ENCODE data around the gene FAM168A. TPM values are rescaled to one million over a fixed set of nuclear protein-coding genes. Genes with fewer than 3 reads are reported as not detected.

Gene FAM168A
- total RNA-seq, 4 donors from 2014 or later, result 31.1 to 50.8 (median 41.1) TPM

DNA sequence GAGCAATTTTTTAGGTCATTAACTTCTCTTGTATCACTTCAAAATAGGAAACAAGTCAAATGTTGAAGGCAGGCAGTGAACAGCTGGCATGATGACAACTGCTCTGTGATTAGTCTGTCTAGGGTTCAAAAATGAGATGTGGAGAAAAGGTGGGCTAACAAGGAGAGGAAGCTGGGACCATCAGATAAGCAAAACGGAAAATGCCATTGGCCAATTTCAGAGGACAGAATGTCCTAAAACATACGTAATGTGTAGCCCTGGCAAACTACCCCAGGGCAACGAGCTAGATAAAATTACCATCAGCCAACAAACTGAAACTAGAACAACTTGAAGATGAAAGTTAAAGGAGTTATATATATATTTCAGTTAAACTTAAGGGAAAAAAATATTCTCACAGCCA, 128.5 kb downstream of the FAM168A start:
- peak overlapping the region in 1 of 4 donors; percentile 10 for H3K4me3 ChIP-seq
- TF ChIP-seq POLR2AphosphoS5 (IDR thresholded peaks at IDR 0.05), result peak; percentile 52 to 69
- no peak for TF ChIP-seq EP300 (IDR thresholded peaks at IDR 0.05)
- no peak for TF ChIP-seq POLR2A (IDR thresholded peaks at IDR 0.05; ENCODE audit: low read depth)
- TF ChIP-seq, protein P1, sequence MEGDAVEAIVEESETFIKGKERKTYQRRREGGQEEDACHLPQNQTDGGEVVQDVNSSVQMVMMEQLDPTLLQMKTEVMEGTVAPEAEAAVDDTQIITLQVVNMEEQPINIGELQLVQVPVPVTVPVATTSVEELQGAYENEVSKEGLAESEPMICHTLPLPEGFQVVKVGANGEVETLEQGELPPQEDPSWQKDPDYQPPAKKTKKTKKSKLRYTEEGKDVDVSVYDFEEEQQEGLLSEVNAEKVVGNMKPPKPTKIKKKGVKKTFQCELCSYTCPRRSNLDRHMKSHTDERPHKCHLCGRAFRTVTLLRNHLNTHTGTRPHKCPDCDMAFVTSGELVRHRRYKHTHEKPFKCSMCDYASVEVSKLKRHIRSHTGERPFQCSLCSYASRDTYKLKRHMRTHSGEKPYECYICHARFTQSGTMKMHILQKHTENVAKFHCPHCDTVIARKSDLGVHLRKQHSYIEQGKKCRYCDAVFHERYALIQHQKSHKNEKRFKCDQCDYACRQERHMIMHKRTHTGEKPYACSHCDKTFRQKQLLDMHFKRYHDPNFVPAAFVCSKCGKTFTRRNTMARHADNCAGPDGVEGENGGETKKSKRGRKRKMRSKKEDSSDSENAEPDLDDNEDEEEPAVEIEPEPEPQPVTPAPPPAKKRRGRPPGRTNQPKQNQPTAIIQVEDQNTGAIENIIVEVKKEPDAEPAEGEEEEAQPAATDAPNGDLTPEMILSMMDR (IDR thresholded peaks at IDR 0.05), result no peak
- no peaks in the 10 kb centered on the region for H3K27me3 ChIP-seq
- intact Hi-C loops (cut with DNase I), result no loop called here
- H3K36me3 ChIP-seq, result no peaks in the 10 kb centered on the region
- no peak for DNase-seq (ENCODE audit: extremely low spot score)
- 54% methylated on average over 3 of the region's 3 CpGs for WGBS
- no peaks in the 10 kb centered on the region for H3K9me3 ChIP-seq
- H3K4me1 ChIP-seq, result peaks cover 49 to 63% (median 57%) of the 10 kb centered on the region in 4 donors
- peak overlapping the region; percentile 44 to 65 (median 53) for H3K27ac ChIP-seq (replicated peaks in 1 of 4)

DNA sequence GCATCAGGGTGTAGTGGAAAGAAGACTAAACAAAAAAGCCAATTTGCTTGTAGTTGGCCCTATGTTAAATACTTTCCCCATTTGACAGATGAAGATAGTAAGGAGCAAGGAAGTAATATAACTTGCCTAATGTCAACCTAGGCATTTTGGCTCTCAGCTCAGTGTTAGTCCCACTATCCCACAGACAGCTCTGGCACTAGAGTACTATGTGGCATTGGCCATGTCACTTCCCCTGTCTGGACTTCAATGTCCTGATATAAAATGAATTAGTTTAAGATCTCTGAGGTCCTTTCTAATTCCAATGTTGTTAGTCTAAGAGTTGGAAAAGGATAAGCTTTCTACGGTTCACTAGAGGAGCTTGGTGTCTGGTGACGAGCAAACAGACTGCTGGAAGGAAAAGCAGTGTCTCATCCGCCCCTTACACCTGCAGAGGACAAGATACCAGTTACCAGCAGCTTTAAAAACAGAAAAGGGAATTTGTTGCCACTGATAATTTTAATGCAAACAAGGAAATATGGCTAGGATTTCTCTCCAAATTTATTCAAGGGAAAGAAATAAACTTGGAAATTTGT, 129.2 kb downstream of the FAM168A start:
- Histone ChIP-seq H3K36me3 (no peaks in the 10 kb centered on the region), H3K4me1 (peaks cover 49 to 65% (median 57%) of the 10 kb centered on the region in 4 donors), H3K9me3 (no peaks in the 10 kb centered on the region), H3K4me3 (no peak overlapping the region), H3K27ac (replicated peaks in 1 of 4) (peak overlapping the region; percentile 44 to 65 (median 53)), H3K27me3 (no peaks in the 10 kb centered on the region)
- intact Hi-C loops (cut with DNase I), result no loop called here
- no peak for TF ChIP-seq POLR2AphosphoS5 (IDR thresholded peaks at IDR 0.05)
- no peak for TF ChIP-seq POLR2A (IDR thresholded peaks at IDR 0.05; ENCODE audit: low read depth)
- no peak for TF ChIP-seq EP300 (IDR thresholded peaks at IDR 0.05)
- WGBS, result 48% methylated on average over 3 of the region's 3 CpGs
- DNase-seq (ENCODE audit: extremely low spot score), result no peak

DNA sequence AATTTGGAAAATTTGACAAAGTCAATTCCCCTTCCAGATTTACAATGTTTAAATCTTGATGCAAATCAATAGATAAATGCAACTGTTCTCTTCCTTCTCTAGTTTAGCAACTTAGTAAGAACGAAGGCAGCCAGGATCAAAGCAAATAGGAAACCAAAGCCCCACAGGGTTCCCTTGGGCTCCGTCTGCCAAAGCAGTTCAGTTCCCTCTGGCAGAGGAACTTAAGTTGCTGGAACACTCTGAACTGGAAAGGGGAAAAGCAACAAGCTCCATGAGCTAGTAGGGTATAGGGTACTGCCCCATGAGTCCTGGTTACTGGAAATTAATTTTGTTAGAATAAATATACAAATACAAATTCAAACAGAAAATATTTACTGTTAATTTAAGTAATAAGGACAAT, 130.4 kb downstream of the FAM168A start:
- Histone ChIP-seq H3K4me3 (no peak overlapping the region), H3K9me3 (no peaks in the 10 kb centered on the region), H3K36me3 (no peaks in the 10 kb centered on the region), H3K27me3 (no peaks in the 10 kb centered on the region), H3K4me1 (peaks cover 50 to 65% (median 57%) of the 10 kb centered on the region in 4 donors), H3K27ac (replicated peaks in 1 of 4) (peak overlapping the region in 1 of 4 donors; percentile 46)
- 62% methylated on average over 2 of the region's 2 CpGs for WGBS
- no peak for DNase-seq (ENCODE audit: extremely low spot score)
- intact Hi-C loops (cut with DNase I), result no loop called here
- TF ChIP-seq POLR2AphosphoS5 (IDR thresholded peaks at IDR 0.05), result peak in 1 of 2 donors; percentile 31
- TF ChIP-seq EP300 (IDR thresholded peaks at IDR 0.05), result no peak

DNA sequence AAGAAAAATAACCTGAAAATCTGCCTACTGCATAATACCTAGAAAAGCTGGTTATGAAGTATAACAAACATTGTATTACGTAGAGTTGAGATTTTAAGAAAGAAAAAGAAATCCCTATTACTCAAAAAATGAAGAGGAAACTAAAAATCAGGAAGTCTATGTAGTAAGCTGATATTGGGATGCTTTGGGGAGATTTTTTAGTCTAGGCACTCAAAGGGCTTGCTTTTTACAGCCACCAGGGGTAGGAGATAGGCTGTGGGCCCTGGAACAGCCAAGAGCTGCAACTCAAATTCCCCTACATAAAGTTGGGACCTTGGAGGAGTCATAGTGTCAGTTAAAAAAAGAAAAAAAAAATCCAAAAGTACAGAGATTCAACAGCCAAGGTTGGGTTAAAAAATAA, 131.3 kb downstream of the FAM168A start:
- TF ChIP-seq EP300 (IDR thresholded peaks at IDR 0.05) (no peak), POLR2A (IDR thresholded peaks at IDR 0.05; ENCODE audit: low read depth) (no peak), POLR2AphosphoS5 (IDR thresholded peaks at IDR 0.05) (no peak)
- TF ChIP-seq, protein P1 (IDR thresholded peaks at IDR 0.05), result no peak
- H3K9me3 ChIP-seq, result no peaks in the 10 kb centered on the region
- H3K4me1 ChIP-seq, result peaks cover 55 to 65% (median 57%) of the 10 kb centered on the region in 4 donors
- H3K27me3 ChIP-seq, result no peaks in the 10 kb centered on the region
- intact Hi-C loops (cut with DNase I), result no loop called here
- 77% methylated on average over 1 of the region's 1 CpG for WGBS
- DNase-seq (ENCODE audit: extremely low spot score), result no peak
- no peak overlapping the region for H3K27ac ChIP-seq (replicated peaks in 1 of 4)
- H3K36me3 ChIP-seq, result no peaks in the 10 kb centered on the region
- no peak overlapping the region for H3K4me3 ChIP-seq

DNA sequence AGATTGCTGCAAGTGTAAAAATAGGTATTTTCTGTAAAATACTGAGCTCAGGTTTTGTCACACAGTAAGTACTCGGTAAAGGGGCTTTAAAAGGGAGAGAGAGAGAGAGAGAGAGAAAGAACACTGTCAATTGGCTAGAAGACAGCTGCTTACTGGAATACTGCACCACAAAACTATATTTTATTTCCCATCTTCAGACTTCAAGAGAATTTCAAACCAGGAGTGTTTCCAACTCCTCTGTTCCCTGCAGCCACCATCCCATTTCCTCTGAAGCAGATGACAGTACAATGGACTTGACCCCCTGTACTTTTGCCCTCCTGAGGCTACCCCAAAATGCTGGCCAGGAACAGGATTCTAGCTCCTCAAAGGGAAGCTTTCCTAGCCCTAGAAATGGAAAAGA, 132.0 kb downstream of the FAM168A start:
- no peak for TF ChIP-seq POLR2AphosphoS5 (IDR thresholded peaks at IDR 0.05)
- TF ChIP-seq POLR2A (IDR thresholded peaks at IDR 0.05; ENCODE audit: low read depth), result no peak
- no peak for TF ChIP-seq EP300 (IDR thresholded peaks at IDR 0.05)
- TF ChIP-seq, protein P1 (IDR thresholded peaks at IDR 0.05), result no peak
- Histone ChIP-seq H3K27ac (replicated peaks in 1 of 4) (no peak overlapping the region), H3K9me3 (no peaks in the 10 kb centered on the region), H3K4me3 (no peak overlapping the region), H3K27me3 (no peaks in the 10 kb centered on the region), H3K36me3 (no peaks in the 10 kb centered on the region), H3K4me1 (peaks cover 55 to 71% (median 57%) of the 10 kb centered on the region in 4 donors)
- 59% methylated on average over 1 of the region's 1 CpG for WGBS
- intact Hi-C loops (cut with DNase I), result no loop called here
- no peak for DNase-seq (ENCODE audit: extremely low spot score)

All from esophagus muscularis mucosa (tissue), 4 donors.